BLaER1 treated with 17β-estradiol and CSF1 and Interleukin-3, amounts not matched to agents 10 nM and 100 nM (cell line): ENCODE results near the gene MGAT5B.

Source experiments
- H3K27ac ChIP-seq, 11 experiments: shearing (Covaris generic); formaldehyde crosslinking; 2 replicates each; pipeline ENCODE4 v1.8.1; 2022
- H3K27me3 ChIP-seq, 11 experiments: shearing (Covaris generic); formaldehyde crosslinking; 2 replicates each; pipeline ENCODE4 v1.8.1; 2022
- H3K36me3 ChIP-seq, 11 experiments: shearing (Covaris generic); formaldehyde crosslinking; 2 replicates each; pipeline ENCODE4 v1.8.1; 2022
- H3K4me1 ChIP-seq, 10 experiments: shearing (Covaris generic); formaldehyde crosslinking; 2 replicates each; pipeline ENCODE4 v1.8.1; 2022
- H3K4me2 ChIP-seq, 11 experiments: shearing (Covaris generic); formaldehyde crosslinking; 2 replicates each; pipeline ENCODE4 v1.8.1; 2022
- H3K4me3 ChIP-seq, 10 experiments: shearing (Covaris generic); formaldehyde crosslinking; 2 replicates each; pipeline ENCODE4 v1.8.1; 2022
- H3K9ac ChIP-seq, 11 experiments: shearing (Covaris generic); formaldehyde crosslinking; 2 replicates each; pipeline ENCODE4 v1.8.1; 2022
- H3K9me3 ChIP-seq, 11 experiments: shearing (Covaris generic); formaldehyde crosslinking; replicated peaks in 1 of 11; 2 replicates each; pipeline ENCODE4 v1.8.1; 2022
- H4K20me1 ChIP-seq, 11 experiments: shearing (Covaris generic); formaldehyde crosslinking; 2 replicates each; pipeline ENCODE4 v1.8.1; 2022
- Cebpa-rat ChIP-seq, 11 experiments: shearing (Covaris generic); IDR thresholded peaks; 2 replicates each; pipeline ENCODE4 v1.8.1; 2022

The MGAT5B gene

DNA sequence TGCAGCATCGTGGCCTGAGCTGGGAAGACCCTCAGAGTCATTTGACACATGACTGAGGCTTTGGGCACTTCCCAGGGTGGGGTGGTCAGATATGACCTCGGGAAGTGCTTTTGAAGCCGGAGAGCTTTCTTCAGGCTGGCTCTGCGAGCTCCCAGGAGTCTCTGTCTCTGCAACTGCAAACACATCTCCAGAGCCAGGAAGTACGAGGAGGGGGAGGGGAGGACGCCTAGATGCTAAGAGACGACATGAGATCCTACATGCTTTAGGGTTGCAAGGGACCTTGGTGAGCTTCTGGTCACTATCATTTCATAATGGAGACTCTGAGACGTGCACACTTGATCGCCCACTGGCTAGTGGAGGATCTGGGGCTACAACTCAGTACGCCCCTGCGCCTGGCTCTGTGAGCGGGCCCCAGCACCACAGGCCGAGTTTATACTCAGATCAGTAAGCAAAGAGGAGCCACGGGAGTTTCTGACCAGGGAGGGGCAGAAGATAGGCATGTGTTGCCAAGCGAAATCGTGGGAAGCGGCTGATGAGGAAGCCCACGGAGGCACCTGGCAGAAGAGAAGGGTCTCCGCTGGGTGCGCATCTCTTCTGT is 527 bp upstream of the MGAT5B start:
- peak overlapping the region; percentile 68 to 96 (median 90); a peak in 21 of 22 replicates for H3K9ac ChIP-seq
- H3K4me2 ChIP-seq, result peak overlapping the region; percentile 96 to 99 (median 99)
- peaks cover 61 to 95% (median 86%) of the 10 kb centered on the region in 10 experiments for H3K4me1 ChIP-seq
- TF ChIP-seq Cebpa-rat (IDR thresholded peaks at IDR 0.05), result no peak
- peaks cover 0 to under 1% (median 0%) of the 10 kb centered on the region in 11 experiments; a peak in 1 of 22 replicates for H3K9me3 ChIP-seq
- peaks cover 0 to 3% (median 0%) of the 10 kb centered on the region in 11 experiments; a peak in 8 of 22 replicates for H3K36me3 ChIP-seq
- H3K4me3 ChIP-seq, result peak overlapping the region; percentile 65 to 91 (median 80)
- H3K27me3 ChIP-seq, result peaks cover 0 to 23% (median 0%) of the 10 kb centered on the region in 11 experiments; a peak in 7 of 22 replicates
- H3K27ac ChIP-seq, result peak overlapping the region in 9 of 11 experiments; percentile 58 to 94 (median 91); a peak in 18 of 22 replicates
- peaks cover 0 to 39% (median 32%) of the 10 kb centered on the region in 11 experiments; a peak in 18 of 22 replicates for H4K20me1 ChIP-seq

DNA sequence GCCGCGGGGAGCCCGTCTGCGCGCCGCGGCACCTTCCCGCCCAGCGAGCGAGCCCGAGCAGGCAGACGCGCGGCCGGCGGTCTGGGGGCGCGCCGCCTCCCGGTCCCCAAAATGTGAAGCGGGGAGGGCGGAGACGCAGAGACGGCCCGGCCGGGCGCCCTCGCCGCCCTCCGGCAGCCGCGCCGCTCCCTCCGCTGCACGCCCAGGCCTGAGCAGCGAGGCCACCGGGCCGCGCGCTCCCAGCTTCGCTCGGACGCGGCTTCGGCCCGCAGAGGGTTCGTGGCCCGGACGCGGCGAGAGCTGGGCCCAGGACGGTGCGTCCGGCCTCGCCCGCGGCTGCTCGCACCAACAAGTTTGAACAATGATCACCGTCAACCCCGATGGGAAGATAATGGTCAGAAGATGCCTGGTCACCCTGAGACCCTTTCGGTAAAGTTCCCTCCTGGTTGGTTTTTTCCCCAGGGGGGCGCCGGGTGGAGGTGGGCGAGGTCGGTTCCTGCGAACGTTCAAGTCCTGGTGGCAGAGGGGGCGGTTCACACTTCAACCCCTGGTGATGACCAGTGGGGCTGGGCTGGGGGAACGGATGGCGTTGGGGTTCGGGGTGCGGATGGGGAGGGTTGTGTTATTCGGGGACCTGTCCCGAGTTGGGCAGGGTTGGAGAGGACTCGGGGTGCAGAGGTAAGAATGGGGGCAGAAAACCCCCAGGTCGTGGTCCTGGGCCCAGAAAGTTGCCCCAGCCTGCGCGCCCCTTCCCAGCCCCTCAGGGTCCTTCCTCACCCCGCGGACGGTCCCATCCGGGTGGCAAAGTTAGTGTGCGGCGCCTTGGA is 678 bp downstream of the MGAT5B start:
- H3K4me1 ChIP-seq, result peaks cover 65 to 87% (median 80%) of the 10 kb centered on the region in 10 experiments
- TF ChIP-seq Cebpa-rat (IDR thresholded peaks at IDR 0.05), result no peak
- H3K9me3 ChIP-seq, result peaks cover 0 to 8% (median 5%) of the 10 kb centered on the region in 11 experiments; a peak in 14 of 22 replicates
- peak overlapping the region; percentile 96 to 99 (median 99) for H3K4me2 ChIP-seq
- peak overlapping the region; percentile 68 to 96 (median 90) for H3K9ac ChIP-seq
- peaks cover 0 to 15% (median 12%) of the 10 kb centered on the region in 11 experiments; a peak in 17 of 22 replicates for H3K36me3 ChIP-seq
- H3K27me3 ChIP-seq, result peaks cover 0 to 23% (median 0%) of the 10 kb centered on the region in 11 experiments; a peak in 7 of 22 replicates
- H4K20me1 ChIP-seq, result peaks cover 0 to 46% (median 44%) of the 10 kb centered on the region in 11 experiments; a peak in 18 of 22 replicates
- H3K27ac ChIP-seq, result peak overlapping the region in 9 of 11 experiments; percentile 58 to 94 (median 91); a peak in 18 of 22 replicates
- peak overlapping the region; percentile 65 to 91 (median 80) for H3K4me3 ChIP-seq

- Histone ChIP-seq H3K9me3 (peaks cover 8 to 16% (median 13%) of the 10 kb centered on the region in 11 experiments), H3K36me3 (peaks cover 0 to 23% (median 20%) of the 10 kb centered on the region in 11 experiments; a peak in 19 of 22 replicates), H3K4me1 (peaks cover 58 to 79% (median 72%) of the 10 kb centered on the region in 10 experiments), H3K27ac (peak overlapping the region in 8 of 11 experiments; percentile 83 to 94 (median 91); a peak in 16 of 22 replicates), H3K27me3 (peaks cover 0 to 23% (median 0%) of the 10 kb centered on the region in 11 experiments; a peak in 7 of 22 replicates), H3K4me2 (peak overlapping the region; percentile 96 to 99 (median 99)), H3K9ac (peak overlapping the region; percentile 17 to 96 (median 90); a peak in 20 of 22 replicates), H3K4me3 (peak overlapping the region; percentile 65 to 91 (median 80)), H4K20me1 (peaks cover 0 to 48% (median 46%) of the 10 kb centered on the region in 11 experiments; a peak in 18 of 22 replicates)
- TF ChIP-seq Cebpa-rat (IDR thresholded peaks at IDR 0.05), result no peak
Measured at GRCh38 chr17:76869496-76870376, 1.5 kb downstream of the MGAT5B start.

- Histone ChIP-seq H3K27ac (peak overlapping the region in 6 of 11 experiments; percentile 88 to 94 (median 92); a peak in 11 of 22 replicates), H3K4me1 (peaks cover 52 to 73% (median 66%) of the 10 kb centered on the region in 10 experiments), H3K36me3 (peaks cover 0 to 29% (median 27%) of the 10 kb centered on the region in 11 experiments; a peak in 20 of 22 replicates), H3K27me3 (peaks cover 0 to 23% (median 0%) of the 10 kb centered on the region in 11 experiments; a peak in 7 of 22 replicates), H3K9me3 (peaks cover 14 to 22% (median 19%) of the 10 kb centered on the region in 11 experiments), H3K9ac (peak overlapping the region in 8 of 11 experiments; percentile 85 to 96 (median 92); a peak in 15 of 22 replicates), H3K4me3 (peak overlapping the region in 8 of 10 experiments; percentile 73 to 91 (median 81); a peak in 16 of 20 replicates), H3K4me2 (peak overlapping the region; percentile 33 to 99 (median 99); a peak in 21 of 22 replicates), H4K20me1 (peaks cover 0 to 48% (median 46%) of the 10 kb centered on the region in 11 experiments; a peak in 18 of 22 replicates)
- TF ChIP-seq Cebpa-rat (IDR thresholded peaks at IDR 0.05), result no peak
Measured at GRCh38 chr17:76870377-76870714, 2.1 kb downstream of the MGAT5B start.

DNA sequence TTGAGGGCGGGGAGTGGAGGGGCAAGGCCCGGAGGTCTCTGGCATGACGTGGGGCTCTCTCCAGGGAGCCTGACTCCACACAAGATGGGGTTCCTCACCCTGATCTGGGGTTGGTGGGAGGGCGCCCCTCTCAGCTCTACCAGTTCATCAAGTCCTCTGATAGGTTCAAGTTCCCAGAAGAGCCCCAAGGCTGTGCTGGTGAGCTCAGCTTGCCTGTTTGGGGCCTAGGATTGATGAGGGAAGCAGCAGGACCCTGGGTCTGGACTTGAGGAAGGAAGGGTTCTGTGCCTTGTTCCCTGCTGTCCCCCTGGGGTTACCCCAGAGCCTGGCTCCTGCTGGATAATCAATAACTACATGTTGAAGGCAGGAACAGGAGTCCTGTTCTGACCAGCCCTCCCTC is 3.5 kb downstream of the MGAT5B start:
- H3K27ac ChIP-seq, result peak overlapping the region in 2 of 11 experiments; percentile 91 to 94; a peak in 4 of 22 replicates
- peak overlapping the region; percentile 11 to 99 (median 99); a peak in 20 of 22 replicates for H3K4me2 ChIP-seq
- peaks cover 0 to 23% (median 0%) of the 10 kb centered on the region in 11 experiments; a peak in 7 of 22 replicates for H3K27me3 ChIP-seq

DNA sequence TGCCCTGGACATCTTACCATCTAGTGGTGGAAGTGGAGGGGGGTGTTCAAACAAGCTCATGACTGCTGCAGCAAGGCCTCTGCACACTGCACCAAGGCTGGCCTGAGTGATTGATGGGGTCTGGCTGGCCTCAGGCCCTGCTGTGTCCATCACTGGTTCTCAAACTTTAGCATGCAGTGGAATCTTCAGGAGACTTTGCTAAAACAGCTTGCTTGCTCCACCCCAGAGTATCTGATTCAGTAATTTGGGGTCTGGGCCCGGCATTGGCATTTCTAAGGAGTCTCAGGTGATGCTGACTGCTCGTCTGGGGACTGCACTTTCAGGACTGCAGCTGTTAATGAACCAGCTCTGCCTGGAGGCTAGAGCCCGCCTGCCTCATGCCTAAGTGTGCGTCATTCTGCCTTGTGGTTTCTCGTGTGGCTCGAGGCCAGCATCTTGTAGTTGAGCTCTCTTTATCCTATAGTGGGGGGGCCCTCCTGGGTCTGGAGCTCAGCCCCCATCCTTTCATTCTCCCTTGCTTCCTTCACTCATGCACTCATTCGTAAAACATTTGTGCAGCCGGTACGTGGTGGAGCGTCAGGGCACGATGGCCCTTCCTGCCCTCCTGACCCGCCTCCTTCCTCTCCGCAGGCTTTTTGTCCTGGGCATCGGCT is 4.1 kb downstream of the MGAT5B start:
- Histone ChIP-seq H4K20me1 (peaks cover 0 to 68% (median 51%) of the 10 kb centered on the region in 11 experiments; a peak in 18 of 22 replicates), H3K4me3 (no peak overlapping the region), H3K4me2 (peak overlapping the region; percentile 43 to 99 (median 98)), H3K9ac (peak overlapping the region in 4 of 11 experiments; percentile 5 to 43 (median 21); a peak in 4 of 22 replicates), H3K9me3 (peaks cover 20 to 26% (median 25%) of the 10 kb centered on the region in 11 experiments), H3K27ac (peak overlapping the region in 1 of 11 experiments; percentile 11; a peak in 1 of 22 replicates), H3K4me1 (peaks cover 43 to 53% (median 47%) of the 10 kb centered on the region in 10 experiments), H3K36me3 (peaks cover 0 to 49% (median 46%) of the 10 kb centered on the region in 11 experiments; a peak in 20 of 22 replicates), H3K27me3 (peaks cover 0 to 23% (median 0%) of the 10 kb centered on the region in 11 experiments; a peak in 7 of 22 replicates)
- no peak for TF ChIP-seq Cebpa-rat (IDR thresholded peaks at IDR 0.05)

More for the DNA sequence above, 3.5 kb downstream of the MGAT5B start:
- Histone ChIP-seq H4K20me1 (peaks cover 0 to 61% (median 48%) of the 10 kb centered on the region in 11 experiments; a peak in 18 of 22 replicates), H3K4me1 (peaks cover 50 to 60% (median 54%) of the 10 kb centered on the region in 10 experiments), H3K9ac (peak overlapping the region in 2 of 11 experiments; percentile 92 to 93; a peak in 1 of 22 replicates), H3K4me3 (peak overlapping the region in 1 of 10 experiments; percentile 91; a peak in 3 of 20 replicates), H3K36me3 (peaks cover 0 to 43% (median 40%) of the 10 kb centered on the region in 11 experiments; a peak in 20 of 22 replicates), H3K9me3 (peaks cover 20 to 26% (median 25%) of the 10 kb centered on the region in 11 experiments)
- no peak for TF ChIP-seq Cebpa-rat (IDR thresholded peaks at IDR 0.05)

DNA sequence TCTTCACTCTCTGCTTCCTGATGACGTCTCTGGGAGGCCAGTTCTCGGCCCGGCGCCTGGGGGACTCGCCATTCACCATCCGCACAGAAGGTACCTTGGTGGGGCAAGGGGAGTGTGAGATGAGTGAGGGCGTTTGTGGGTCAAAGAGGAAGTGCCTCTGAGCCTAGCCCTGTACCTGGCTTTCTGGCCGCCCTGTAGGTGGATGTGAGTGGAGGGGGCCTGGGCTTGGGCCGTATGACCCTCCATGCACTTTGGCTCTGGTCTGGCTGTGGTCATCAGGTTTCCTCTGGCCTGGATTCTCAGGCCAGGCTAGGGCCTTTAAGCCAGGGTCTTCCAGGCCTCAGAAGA is 4.6 kb downstream of the MGAT5B start:
- no peak overlapping the region for H3K4me3 ChIP-seq
- peak overlapping the region in 1 of 11 experiments; percentile 5; a peak in 2 of 22 replicates for H3K9ac ChIP-seq
- H3K9me3 ChIP-seq, result peaks cover 20 to 26% (median 25%) of the 10 kb centered on the region in 11 experiments
- H3K36me3 ChIP-seq, result peaks cover 0 to 54% (median 51%) of the 10 kb centered on the region in 11 experiments; a peak in 20 of 22 replicates
- no peak for TF ChIP-seq Cebpa-rat (IDR thresholded peaks at IDR 0.05)
- peaks cover 0 to 23% (median 0%) of the 10 kb centered on the region in 11 experiments; a peak in 7 of 22 replicates for H3K27me3 ChIP-seq
- peaks cover 38 to 48% (median 42%) of the 10 kb centered on the region in 10 experiments for H3K4me1 ChIP-seq
- peak overlapping the region; percentile 43 to 99 (median 98) for H3K4me2 ChIP-seq
- H3K27ac ChIP-seq, result peak overlapping the region in 1 of 11 experiments; percentile 11; a peak in 1 of 22 replicates
- peaks cover 0 to 73% (median 56%) of the 10 kb centered on the region in 11 experiments; a peak in 18 of 22 replicates for H4K20me1 ChIP-seq
